ENCODE data around the gene UNC13C. TPM values are rescaled to one million over a fixed set of nuclear protein-coding genes. Genes with fewer than 3 reads are reported as not detected.

The UNC13C gene
- total RNA-seq, 1 donor from 2014 or later, result 3.7 TPM

DNA sequence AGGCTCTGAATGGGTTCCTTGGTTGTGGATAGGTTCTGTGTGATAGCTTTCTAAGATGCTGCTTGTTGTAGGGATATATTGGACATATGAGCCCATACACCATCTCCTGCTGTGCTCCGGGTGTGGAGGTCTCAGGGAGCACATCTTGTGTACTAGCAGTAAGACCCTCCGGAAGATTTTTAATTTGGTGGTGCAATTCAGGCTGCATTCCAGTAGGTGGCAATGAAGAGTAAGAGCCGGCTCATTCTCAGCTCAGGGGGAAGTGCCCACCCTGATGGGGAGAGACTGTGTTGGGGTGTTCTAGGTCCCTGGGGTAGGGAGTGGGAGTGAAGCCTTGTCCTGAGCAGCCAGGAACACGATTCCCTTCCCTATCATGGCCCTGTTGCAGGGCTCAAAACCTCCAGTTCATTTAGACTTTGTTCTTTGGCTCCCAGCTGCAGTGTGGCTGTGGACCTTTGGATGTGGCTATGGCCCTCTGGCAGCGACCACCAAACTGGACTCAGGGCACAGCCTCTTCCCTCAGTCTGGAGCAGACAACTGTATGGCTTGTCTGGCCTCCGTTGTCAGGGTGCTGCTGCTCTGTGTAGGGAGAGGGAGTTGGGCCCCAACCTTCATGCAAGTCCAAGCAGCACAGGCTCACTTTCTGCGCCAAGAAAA lies 104.7 kb downstream of the UNC13C start:
- no peak for DNase-seq (ENCODE audit: extremely low spot score, unreplicated experiment)

DNA sequence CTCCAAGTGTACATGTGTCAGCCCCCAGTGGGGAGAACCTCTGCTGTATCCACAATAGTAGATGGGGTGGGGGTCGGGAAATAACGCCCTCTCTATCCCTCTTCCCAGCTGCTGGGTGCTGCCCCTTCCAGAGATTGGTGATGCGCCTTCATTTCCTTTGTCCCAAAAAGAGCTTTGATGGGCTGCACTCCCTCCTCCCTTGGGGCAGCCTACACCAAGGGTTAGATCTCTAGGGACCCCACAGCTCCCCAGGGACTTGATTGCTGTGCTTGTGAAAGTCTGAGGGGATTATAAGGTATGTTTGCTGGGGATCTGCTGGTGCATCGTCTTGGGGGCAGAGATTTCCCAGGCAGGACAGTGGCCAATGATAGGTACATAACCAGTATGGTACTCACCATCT lies 105.3 kb downstream of the UNC13C start:
- no peaks in the 10 kb centered on the region for H3K36me3 Mint-ChIP-seq
- H3K4me3 Mint-ChIP-seq, result no peak overlapping the region
- peaks cover 12% of the 10 kb centered on the region for H3K27me3 Mint-ChIP-seq
- DNase-seq (ENCODE audit: extremely low spot score, unreplicated experiment), result no peak
- no peaks in the 10 kb centered on the region for H3K9me3 Mint-ChIP-seq
- H3K4me1 Mint-ChIP-seq (ENCODE audit: unreplicated experiment), result no peaks in the 10 kb centered on the region
- H3K27ac Mint-ChIP-seq, result no peak overlapping the region
- TF ChIP-seq, protein P1, sequence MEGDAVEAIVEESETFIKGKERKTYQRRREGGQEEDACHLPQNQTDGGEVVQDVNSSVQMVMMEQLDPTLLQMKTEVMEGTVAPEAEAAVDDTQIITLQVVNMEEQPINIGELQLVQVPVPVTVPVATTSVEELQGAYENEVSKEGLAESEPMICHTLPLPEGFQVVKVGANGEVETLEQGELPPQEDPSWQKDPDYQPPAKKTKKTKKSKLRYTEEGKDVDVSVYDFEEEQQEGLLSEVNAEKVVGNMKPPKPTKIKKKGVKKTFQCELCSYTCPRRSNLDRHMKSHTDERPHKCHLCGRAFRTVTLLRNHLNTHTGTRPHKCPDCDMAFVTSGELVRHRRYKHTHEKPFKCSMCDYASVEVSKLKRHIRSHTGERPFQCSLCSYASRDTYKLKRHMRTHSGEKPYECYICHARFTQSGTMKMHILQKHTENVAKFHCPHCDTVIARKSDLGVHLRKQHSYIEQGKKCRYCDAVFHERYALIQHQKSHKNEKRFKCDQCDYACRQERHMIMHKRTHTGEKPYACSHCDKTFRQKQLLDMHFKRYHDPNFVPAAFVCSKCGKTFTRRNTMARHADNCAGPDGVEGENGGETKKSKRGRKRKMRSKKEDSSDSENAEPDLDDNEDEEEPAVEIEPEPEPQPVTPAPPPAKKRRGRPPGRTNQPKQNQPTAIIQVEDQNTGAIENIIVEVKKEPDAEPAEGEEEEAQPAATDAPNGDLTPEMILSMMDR (conservative IDR thresholded peaks at IDR 0.05), result no peak

More for the DNA sequence above, 104.7 kb downstream of the UNC13C start:
- Mint-ChIP-seq H3K9me3 (no peaks in the 10 kb centered on the region), H3K4me1 (ENCODE audit: unreplicated experiment) (no peaks in the 10 kb centered on the region), H3K4me3 (no peak overlapping the region), H3K27me3 (peaks cover 12% of the 10 kb centered on the region), H3K27ac (no peak overlapping the region), H3K36me3 (no peaks in the 10 kb centered on the region)
- TF ChIP-seq, protein P1 (conservative IDR thresholded peaks at IDR 0.05), result peak; percentile 83

DNA sequence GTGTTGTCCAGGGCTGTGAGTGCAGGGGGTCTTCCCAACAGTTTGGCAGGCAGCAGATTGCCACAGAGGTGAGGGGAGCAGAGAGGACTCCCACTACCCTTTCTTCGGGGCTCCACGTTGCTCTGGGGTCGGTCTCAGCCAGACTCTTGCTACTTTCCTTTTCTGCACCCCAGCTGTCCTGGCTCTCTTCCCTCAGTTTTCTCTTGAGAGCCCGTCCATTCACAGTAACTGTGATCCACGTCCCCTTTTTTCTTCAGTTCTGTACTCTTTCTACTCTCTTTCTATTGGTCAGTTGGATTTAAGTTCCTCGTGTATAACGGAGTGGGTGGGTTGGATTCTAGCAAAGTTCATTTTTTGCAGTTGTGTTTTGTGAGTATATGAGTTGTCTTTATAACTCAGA lies 105.8 kb downstream of the UNC13C start:
- no peak overlapping the region for H3K4me3 Mint-ChIP-seq
- no peak for DNase-seq (ENCODE audit: extremely low spot score, unreplicated experiment)
- TF ChIP-seq, protein P1 (conservative IDR thresholded peaks at IDR 0.05), result no peak
- H3K4me1 Mint-ChIP-seq (ENCODE audit: unreplicated experiment), result no peaks in the 10 kb centered on the region
- peaks cover 12% of the 10 kb centered on the region for H3K27me3 Mint-ChIP-seq
- H3K36me3 Mint-ChIP-seq, result no peaks in the 10 kb centered on the region
- no peaks in the 10 kb centered on the region for H3K9me3 Mint-ChIP-seq
- H3K27ac Mint-ChIP-seq, result no peak overlapping the region

DNA sequence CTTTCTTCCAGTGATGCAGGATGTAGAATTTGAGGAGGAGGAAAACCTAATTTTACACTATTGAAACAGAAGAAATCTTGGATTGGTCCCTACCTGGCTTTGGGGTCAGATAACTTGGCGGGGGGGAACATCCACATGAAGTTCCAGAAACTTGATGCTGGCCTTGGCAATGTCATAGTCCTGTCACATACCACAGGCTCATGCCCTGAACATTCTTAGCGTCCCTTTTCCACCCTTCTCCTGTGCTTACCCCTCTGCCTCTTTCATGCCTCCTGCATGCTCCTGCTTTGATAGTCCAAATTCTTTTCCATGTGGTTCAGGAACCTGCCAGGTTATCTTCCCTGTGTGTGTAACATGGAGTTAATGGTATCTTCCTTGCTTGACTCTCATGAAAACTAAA lies 110.6 kb downstream of the UNC13C start:
- no peak for DNase-seq (ENCODE audit: extremely low spot score, unreplicated experiment)
- TF ChIP-seq, protein P1 (conservative IDR thresholded peaks at IDR 0.05), result no peak
- Mint-ChIP-seq H3K4me1 (ENCODE audit: unreplicated experiment) (no peaks in the 10 kb centered on the region), H3K27ac (no peak overlapping the region), H3K27me3 (peaks cover 5% of the 10 kb centered on the region), H3K36me3 (no peaks in the 10 kb centered on the region), H3K4me3 (no peak overlapping the region), H3K9me3 (no peaks in the 10 kb centered on the region)

DNA sequence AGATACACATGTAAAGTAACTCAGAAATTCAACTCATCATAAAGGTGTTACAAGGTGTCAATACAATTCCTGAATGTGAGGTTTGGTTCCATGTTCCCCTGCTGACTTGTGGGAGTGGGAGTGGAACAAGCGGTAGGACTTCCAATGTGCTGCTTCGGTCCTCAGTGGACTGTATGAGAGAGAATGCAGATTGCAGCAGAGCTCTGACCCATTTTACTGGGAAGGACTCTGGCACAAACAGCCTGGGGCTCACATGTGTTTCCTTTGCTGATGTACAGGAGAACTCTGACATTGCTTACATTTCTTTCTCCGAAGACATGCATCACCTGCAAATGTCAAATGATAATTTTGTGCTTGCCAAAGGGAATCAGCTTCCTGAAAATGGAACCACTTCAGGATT lies 111.5 kb downstream of the UNC13C start:
- TF ChIP-seq, protein P1 (conservative IDR thresholded peaks at IDR 0.05), result no peak

More for the DNA sequence above, 111.5 kb downstream of the UNC13C start:
- no peaks in the 10 kb centered on the region for H3K36me3 Mint-ChIP-seq
- peaks cover 5% of the 10 kb centered on the region for H3K27me3 Mint-ChIP-seq
- DNase-seq (ENCODE audit: extremely low spot score, unreplicated experiment), result no peak
- no peaks in the 10 kb centered on the region for H3K9me3 Mint-ChIP-seq
- H3K27ac Mint-ChIP-seq, result no peak overlapping the region
- no peaks in the 10 kb centered on the region for H3K4me1 Mint-ChIP-seq (ENCODE audit: unreplicated experiment)
- no peak overlapping the region for H3K4me3 Mint-ChIP-seq
